ENCODE measurements around the gene GSDMA. TPM values are rescaled to one million over a fixed set of nuclear protein-coding genes. Genes with fewer than 3 reads are reported as not detected.

Gene GSDMA
- polyA plus RNA-seq, 3 donors = not detected

- Histone ChIP-seq H3K4me1 (ENCODE audit: control insufficient read depth in 1 of 2, insufficient read depth in 2 of 2, low read length in 2 of 2) (peaks cover 12 to 13% of the 10 kb centered on the region in 2 donors), H2AFZ (ENCODE audit: insufficient read depth, low read depth, low read length, poor library complexity, severe bottlenecking) (peak overlapping the region; percentile 95), H3K27me3 (ENCODE audit: control insufficient read depth in 2 of 2, insufficient read depth in 2 of 2, low read length in 2 of 2) (no peaks in the 10 kb centered on the region), H3K36me3 (replicated peaks in 1 of 2; ENCODE audit: control insufficient read depth in 1 of 2, insufficient read depth in 2 of 2, low read length in 2 of 2) (no peaks in the 10 kb centered on the region), H4K20me1 (ENCODE audit: insufficient read depth, low read length) (no peaks in the 10 kb centered on the region), H3K27ac (ENCODE audit: low read depth in 1 of 2, low read length in 2 of 2) (peak overlapping the region; percentile 13 to 73), H3K9ac (ENCODE audit: insufficient read depth, low read length, poor library complexity, severe bottlenecking) (peak overlapping the region; percentile 57), H3K9me3 (replicated peaks in 1 of 2; ENCODE audit: control insufficient read depth in 1 of 2, insufficient read depth in 1 of 2, low read length in 2 of 2) (no peaks in the 10 kb centered on the region), H3K4me3 (replicated peaks in 1 of 3; ENCODE audit: low read depth in 2 of 3, low read length in 3 of 3) (peak overlapping the region; percentile 43 to 76 (median 45)), H3K4me2 (replicated peaks; ENCODE audit: extremely low read depth, low read length, poor library complexity, severe bottlenecking) (peak overlapping the region; percentile 80), H3K79me2 (ENCODE audit: insufficient read depth, low read length) (no peaks in the 10 kb centered on the region)
- Mint-ChIP-seq H3K4me3 (peak overlapping the region; percentile 79 to 84), H3K27ac (peak overlapping the region in 6 of 7 donors; percentile 69 to 91 (median 86)), H3K4me1 (peaks cover 20% of the 10 kb centered on the region), H3K27me3 (ENCODE audit: low read depth in 3 of 3) (peaks cover 5 to 16% (median 9%) of the 10 kb centered on the region in 3 donors), H3K9me3 (peaks cover 0 to 2% (median 0%) of the 10 kb centered on the region in 7 donors), H3K36me3 (no peaks in the 10 kb centered on the region)
- intact Hi-C loops (cut with micrococcal nuclease) = loop anchor here in 1 of 2 donors (2.0 kb wide), 1 partner anchor 27 kb away; the partner anchor contains the start of gene PSMD3
- TF ChIP-seq CTCF (IDR thresholded peaks at IDR 0.05) = no peak
- DNase-seq = no peak
- 58% methylated on average over 8 of the region's 9 CpGs for WGBS (ENCODE audit: insufficient coverage)
These were observed 9.3 kb upstream of the GSDMA start for GRCh38 chr17:39953471-39953888.

- H3K4me1 Mint-ChIP-seq = peaks cover 23% of the 10 kb centered on the region
- Histone ChIP-seq H3K9ac (ENCODE audit: insufficient read depth, low read length, poor library complexity, severe bottlenecking) (no peak overlapping the region), H3K27ac (ENCODE audit: low read depth in 1 of 2, low read length in 2 of 2) (no peak overlapping the region), H3K79me2 (ENCODE audit: insufficient read depth, low read length) (no peaks in the 10 kb centered on the region), H3K36me3 (replicated peaks in 1 of 2; ENCODE audit: control insufficient read depth in 1 of 2, insufficient read depth in 2 of 2, low read length in 2 of 2) (no peaks in the 10 kb centered on the region), H3K27me3 (ENCODE audit: control insufficient read depth in 2 of 2, insufficient read depth in 2 of 2, low read length in 2 of 2) (no peaks in the 10 kb centered on the region), H3K4me3 (replicated peaks in 1 of 3; ENCODE audit: low read depth in 2 of 3, low read length in 3 of 3) (no peak overlapping the region), H3K9me3 (replicated peaks in 1 of 2; ENCODE audit: control insufficient read depth in 1 of 2, insufficient read depth in 1 of 2, low read length in 2 of 2) (no peaks in the 10 kb centered on the region), H4K20me1 (ENCODE audit: insufficient read depth, low read length) (no peaks in the 10 kb centered on the region), H3K4me2 (replicated peaks; ENCODE audit: extremely low read depth, low read length, poor library complexity, severe bottlenecking) (no peak overlapping the region), H2AFZ (ENCODE audit: insufficient read depth, low read depth, low read length, poor library complexity, severe bottlenecking) (no peak overlapping the region), H3K4me1 (ENCODE audit: control insufficient read depth in 1 of 2, insufficient read depth in 2 of 2, low read length in 2 of 2) (peaks cover 17 to 19% of the 10 kb centered on the region in 2 donors)
- DNase-seq = no peak
- no peaks in the 10 kb centered on the region for H3K36me3 Mint-ChIP-seq
- intact Hi-C loops (cut with micrococcal nuclease) = no loop called here
- H3K9me3 Mint-ChIP-seq = peaks cover 0 to 2% (median 0%) of the 10 kb centered on the region in 7 donors
- H3K27me3 Mint-ChIP-seq (ENCODE audit: low read depth in 3 of 3) = peaks cover 5 to 16% (median 9%) of the 10 kb centered on the region in 3 donors
- TF ChIP-seq CTCF (IDR thresholded peaks at IDR 0.05) = no peak
- H3K4me3 Mint-ChIP-seq = no peak overlapping the region
- H3K27ac Mint-ChIP-seq = no peak overlapping the region
- no CpG with 5 or more reads among the region's 4 CpGs for WGBS (ENCODE audit: insufficient coverage)
These were observed 7.9 kb upstream of the GSDMA start for GRCh38 chr17:39954876-39955275.

Measured in CD14-positive monocyte (primary cell).